ENCODE data around the gene SULF2.

Gene SULF2

GRCh38 chr20:47667531-47668312, 117.6 kb downstream of the SULF2 start:
- H3K4me3 ChIP-seq (ENCODE audit: low read depth, low read length) = no peak overlapping the region
- TF ChIP-seq CTCF (conservative IDR thresholded peaks at IDR 0.05; ENCODE audit: low read depth, low read length) = no peak
- DNase-seq (ENCODE audit: low read depth) = no peak

GRCh38 chr20:47667086-47667485, 118.2 kb downstream of the SULF2 start:
- no peak for TF ChIP-seq CTCF (conservative IDR thresholded peaks at IDR 0.05; ENCODE audit: low read depth, low read length)
- no peak overlapping the region for H3K4me3 ChIP-seq (ENCODE audit: low read depth, low read length)
- no peak for DNase-seq (ENCODE audit: low read depth)

DNA sequence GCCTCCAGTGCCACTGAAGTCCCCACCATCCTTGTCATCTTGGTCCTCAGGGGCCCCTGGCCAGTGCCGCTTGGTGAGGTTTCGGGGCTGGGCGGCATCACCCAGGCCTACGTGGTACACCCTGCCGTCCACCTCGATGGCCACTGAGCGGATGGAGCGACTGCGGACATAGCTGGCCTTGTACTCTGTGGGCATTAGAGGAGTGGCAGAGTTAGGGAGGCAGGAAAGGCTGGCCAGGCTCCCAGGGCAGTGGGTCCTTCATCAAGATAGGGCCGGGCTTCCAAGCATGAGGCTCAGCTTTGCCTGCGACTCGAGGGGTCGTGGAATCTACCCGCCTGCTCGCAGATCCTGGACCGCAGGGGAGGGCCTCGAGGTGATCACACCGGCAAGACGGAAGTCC, 119.0 kb downstream of the SULF2 start:
- no peak overlapping the region for H3K4me3 ChIP-seq (ENCODE audit: low read depth, low read length)
- no peak for TF ChIP-seq CTCF (conservative IDR thresholded peaks at IDR 0.05; ENCODE audit: low read depth, low read length)
- DNase-seq (ENCODE audit: low read depth) = no peak

GRCh38 chr20:47665221-47665991, 119.9 kb downstream of the SULF2 start:
- no peak for TF ChIP-seq CTCF (conservative IDR thresholded peaks at IDR 0.05; ENCODE audit: low read depth, low read length)
- H3K4me3 ChIP-seq (ENCODE audit: low read depth, low read length) = no peak overlapping the region
- no peak for DNase-seq (ENCODE audit: low read depth)

DNA sequence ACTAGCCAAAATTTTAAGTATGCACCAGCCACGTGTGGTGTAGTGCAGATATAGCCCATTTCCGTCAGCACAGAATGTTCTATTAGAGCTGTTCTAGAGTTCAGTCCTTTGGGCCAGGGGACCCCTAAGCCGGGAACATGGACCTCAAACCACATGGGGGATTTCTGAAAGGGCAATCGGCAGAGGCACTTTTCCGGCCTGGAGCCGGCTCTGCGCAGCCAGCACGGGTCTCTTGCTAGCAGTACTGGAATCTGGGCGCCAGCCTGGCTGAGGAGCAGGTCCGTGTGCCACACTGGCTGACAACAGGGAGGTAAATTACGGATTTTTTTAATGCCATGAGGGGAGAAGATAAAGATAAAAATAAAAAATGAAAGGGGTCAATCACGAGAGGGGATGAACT, 120.5 kb downstream of the SULF2 start:
- TF ChIP-seq CTCF (conservative IDR thresholded peaks at IDR 0.05; ENCODE audit: low read depth, low read length) = no peak
- no peak for DNase-seq (ENCODE audit: low read depth)
- no peak overlapping the region for H3K4me3 ChIP-seq (ENCODE audit: low read depth, low read length)

- H3K4me3 ChIP-seq (ENCODE audit: low read depth, low read length) = no peak overlapping the region
- TF ChIP-seq CTCF (conservative IDR thresholded peaks at IDR 0.05; ENCODE audit: low read depth, low read length) = no peak
- DNase-seq (ENCODE audit: low read depth) = no peak
These were observed 121.2 kb downstream of the SULF2 start for GRCh38 chr20:47664068-47664437.
